Peyer's patch (tissue), 4 donors: ENCODE results near the gene APOC3.

ENCODE experiments used
- POLR2A ChIP-seq, 2 donors: fragments of 450-650 bp; IDR thresholded peaks; one replicate each; pipeline ENCODE4 v1.5.1; 2017; ENCODE audit warnings: antibody characterized with exemption in 2 of 2, mild to moderate bottlenecking in 2 of 2, moderate library complexity in 2 of 2
- TF ChIP-seq, protein P1 (sequence below), 6 experiments: fragments of 450-650 bp in 4 of 6; fragments of 200-600 bp in 2 of 6; sonication (generic) in 1 of 6; IDR thresholded peaks; one replicate each; pipeline ENCODE4 v1.5.1; 2017 to 2019; ENCODE audit warnings: antibody characterized with exemption in 6 of 6, mild to moderate bottlenecking in 3 of 6, moderate library complexity in 1 of 6

DNA sequence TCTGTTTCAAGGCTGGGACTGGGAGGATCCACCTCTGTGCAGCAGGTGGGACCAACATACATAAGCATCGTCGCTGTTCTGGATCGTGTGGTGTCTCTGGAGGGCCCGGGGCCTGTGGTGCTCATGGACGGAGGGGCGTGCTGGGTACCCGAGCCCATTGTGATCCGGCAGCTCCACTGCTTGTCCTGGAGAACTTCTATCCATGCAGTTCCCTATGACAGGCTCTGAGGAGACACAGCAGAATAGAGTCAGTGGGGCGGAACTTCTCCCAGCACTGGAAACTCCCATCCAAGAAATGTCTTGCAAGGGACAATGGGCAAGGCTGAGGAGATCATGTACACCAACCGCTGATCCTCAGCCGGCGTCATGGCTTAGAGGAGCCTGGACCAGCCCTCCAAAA, 19.4 kb downstream of the APOC3 start:
- TF ChIP-seq, protein P1, sequence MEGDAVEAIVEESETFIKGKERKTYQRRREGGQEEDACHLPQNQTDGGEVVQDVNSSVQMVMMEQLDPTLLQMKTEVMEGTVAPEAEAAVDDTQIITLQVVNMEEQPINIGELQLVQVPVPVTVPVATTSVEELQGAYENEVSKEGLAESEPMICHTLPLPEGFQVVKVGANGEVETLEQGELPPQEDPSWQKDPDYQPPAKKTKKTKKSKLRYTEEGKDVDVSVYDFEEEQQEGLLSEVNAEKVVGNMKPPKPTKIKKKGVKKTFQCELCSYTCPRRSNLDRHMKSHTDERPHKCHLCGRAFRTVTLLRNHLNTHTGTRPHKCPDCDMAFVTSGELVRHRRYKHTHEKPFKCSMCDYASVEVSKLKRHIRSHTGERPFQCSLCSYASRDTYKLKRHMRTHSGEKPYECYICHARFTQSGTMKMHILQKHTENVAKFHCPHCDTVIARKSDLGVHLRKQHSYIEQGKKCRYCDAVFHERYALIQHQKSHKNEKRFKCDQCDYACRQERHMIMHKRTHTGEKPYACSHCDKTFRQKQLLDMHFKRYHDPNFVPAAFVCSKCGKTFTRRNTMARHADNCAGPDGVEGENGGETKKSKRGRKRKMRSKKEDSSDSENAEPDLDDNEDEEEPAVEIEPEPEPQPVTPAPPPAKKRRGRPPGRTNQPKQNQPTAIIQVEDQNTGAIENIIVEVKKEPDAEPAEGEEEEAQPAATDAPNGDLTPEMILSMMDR (IDR thresholded peaks at IDR 0.05): no peak
- no peak for TF ChIP-seq POLR2A (IDR thresholded peaks at IDR 0.05)
